Superior temporal gyrus (tissue), 1 donor: ENCODE results near the gene BNC1.
"Not testable (repeated sequence)": the region's sequence is repeated elsewhere in the genome, so short reads cannot be mapped to it uniquely, and the experiment has no call there.

ENCODE experiments used
- DNase-seq: peaks from one replicate; pipeline ENCODE4 v3.0.0-alpha.2; 2016; ENCODE audit errors: extremely low spot score

Gene BNC1

GRCh38 chr15:83293201-83293600 lies 8.7 kb upstream of the BNC1 start:
- DNase-seq = no peak

GRCh38 chr15:83292317-83292716 lies 7.9 kb upstream of the BNC1 start:
- no peak for DNase-seq

- DNase-seq = no peak
Measured at GRCh38 chr15:83290236-83290635, 5.8 kb upstream of the BNC1 start.

- no peak for DNase-seq
Measured at GRCh38 chr15:83289160-83289559, 4.7 kb upstream of the BNC1 start.

- no peak for DNase-seq
Measured at GRCh38 chr15:83288381-83288801, 3.9 kb upstream of the BNC1 start.

GRCh38 chr15:83287541-83288027 lies 3.1 kb upstream of the BNC1 start:
- no peak for DNase-seq

- DNase-seq = no peak
Measured at GRCh38 chr15:83285979-83286553, 1.6 kb upstream of the BNC1 start.

- DNase-seq = no peak
Measured at GRCh38 chr15:83285284-83285978, 967 bp upstream of the BNC1 start.

GRCh38 chr15:83283813-83284558 lies 478 bp downstream of the BNC1 start:
- DNase-seq = no peak

- no peak for DNase-seq
Measured at GRCh38 chr15:83283138-83283812, 1.2 kb downstream of the BNC1 start.

GRCh38 chr15:83282776-83283137 lies 1.7 kb downstream of the BNC1 start:
- DNase-seq = no peak

- DNase-seq = no peak
Measured at GRCh38 chr15:83282141-83282540, 2.3 kb downstream of the BNC1 start.

GRCh38 chr15:83278191-83278590 lies 6.3 kb downstream of the BNC1 start:
- DNase-seq = no peak

GRCh38 chr15:83276661-83277060 lies 7.8 kb downstream of the BNC1 start:
- DNase-seq = no peak

GRCh38 chr15:83275412-83275811 lies 9.1 kb downstream of the BNC1 start:
- DNase-seq = no peak

GRCh38 chr15:83270176-83270575 lies 14.3 kb downstream of the BNC1 start:
- no peak for DNase-seq

GRCh38 chr15:83268147-83268546 lies 16.3 kb downstream of the BNC1 start:
- no peak for DNase-seq

- DNase-seq = no peak
Measured at GRCh38 chr15:83262594-83263315, 21.7 kb downstream of the BNC1 start.

GRCh38 chr15:83262181-83262580 lies 22.3 kb downstream of the BNC1 start:
- not testable (repeated sequence) for DNase-seq

GRCh38 chr15:83250781-83251180 lies 33.7 kb downstream of the BNC1 start:
- DNase-seq = no peak

- no peak for DNase-seq
Measured at GRCh38 chr15:83249030-83249343, 35.5 kb downstream of the BNC1 start.
